Left hindlimb (tissue), 1 donor: ENCODE measurements around the gene TMEM92.
A peak's percentile ranks its signal among the peaks of the same experiment; 100 is the strongest.
"Not testable (repeated sequence)": the region's sequence is repeated elsewhere in the genome, so short reads cannot be mapped to it uniquely, and the experiment has no call there.

Experiments
- DNase-seq: peaks from one replicate; pipeline ENCODE4 v3.0.0-alpha.2; 2018

TMEM92 gene

DNA sequence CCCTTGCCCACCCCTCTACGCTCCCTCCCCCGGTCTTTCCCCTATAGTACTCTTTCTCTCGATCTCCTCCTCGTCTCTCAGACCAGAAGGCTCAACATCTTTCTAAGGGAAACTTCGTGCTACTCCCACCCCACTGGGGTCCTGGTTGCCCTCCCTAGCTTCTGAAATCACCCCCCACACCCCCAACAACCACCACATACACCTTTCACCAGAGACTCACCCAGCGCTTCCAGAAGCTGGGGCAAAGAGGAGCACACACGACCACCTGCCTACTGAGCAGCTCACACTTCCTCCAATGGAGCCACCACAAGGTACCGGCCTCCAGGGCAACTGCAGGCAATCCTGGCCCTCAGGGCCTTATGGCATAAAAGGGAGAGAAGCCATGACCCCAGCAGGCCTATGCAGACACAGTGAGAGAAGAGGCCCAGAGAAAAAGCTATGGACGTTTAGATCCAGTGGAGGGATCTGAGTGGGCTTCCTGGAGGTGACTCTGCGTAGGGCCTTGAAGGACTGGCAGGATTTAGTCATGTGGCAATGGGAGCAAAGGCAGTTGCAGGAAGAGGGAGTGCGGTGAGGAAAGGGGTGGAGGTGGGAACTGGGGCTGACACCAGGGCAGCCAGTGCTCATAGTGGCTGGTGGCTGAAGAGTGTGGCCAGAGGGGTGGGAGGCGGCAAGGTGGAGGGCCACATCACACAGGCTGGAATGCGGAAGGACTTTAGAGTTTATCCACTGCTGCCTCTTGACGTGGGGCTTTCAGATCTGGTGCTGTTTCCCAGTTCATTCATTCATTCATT, 12.1 kb upstream of the TMEM92 start:
- no peak for DNase-seq

DNA sequence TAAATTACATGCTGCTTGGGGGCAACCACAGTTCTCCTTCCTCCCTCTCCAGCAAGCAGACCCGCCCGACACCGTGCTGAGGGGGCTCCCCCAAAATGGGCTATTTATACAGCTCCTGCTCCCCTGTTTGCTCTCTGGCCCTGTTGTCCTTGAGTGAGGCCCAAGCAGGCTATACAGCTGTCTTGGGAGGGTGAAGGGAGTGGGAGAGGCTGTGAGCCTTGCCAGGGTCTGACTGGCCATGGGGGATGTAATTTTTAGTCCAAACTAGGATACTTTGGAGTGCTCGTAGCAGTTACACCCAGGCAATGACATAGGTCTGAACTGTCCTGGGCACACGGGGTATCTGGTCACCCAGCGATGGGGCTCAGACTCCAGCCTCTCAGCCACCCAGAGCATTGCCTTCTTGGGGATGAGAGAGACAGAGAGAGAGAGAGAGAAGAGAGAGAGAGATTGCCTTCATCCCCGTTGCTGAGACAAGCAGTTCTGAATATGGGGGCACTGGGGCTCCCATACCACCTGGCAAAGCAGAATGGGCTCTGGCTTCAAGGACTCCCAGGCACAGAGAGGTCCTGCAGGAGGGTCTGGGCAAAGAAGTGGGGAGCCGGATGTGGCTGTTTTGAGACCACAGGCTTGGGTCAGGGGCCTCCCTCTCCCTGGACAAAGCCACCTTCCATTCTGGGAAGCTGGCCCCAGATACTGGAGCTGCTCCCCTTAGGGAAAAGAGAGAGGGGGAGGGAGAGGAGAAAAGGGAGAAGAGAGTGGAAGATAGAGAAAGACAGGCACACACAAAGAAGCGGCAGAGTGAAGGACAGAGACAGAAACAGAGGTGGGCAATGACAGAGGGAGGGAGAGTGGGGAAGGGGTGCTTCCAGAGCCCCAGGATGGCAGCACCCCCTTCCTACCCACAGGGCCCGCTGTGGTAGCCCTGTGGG, 10.7 kb upstream of the TMEM92 start:
- no peak for DNase-seq

DNA sequence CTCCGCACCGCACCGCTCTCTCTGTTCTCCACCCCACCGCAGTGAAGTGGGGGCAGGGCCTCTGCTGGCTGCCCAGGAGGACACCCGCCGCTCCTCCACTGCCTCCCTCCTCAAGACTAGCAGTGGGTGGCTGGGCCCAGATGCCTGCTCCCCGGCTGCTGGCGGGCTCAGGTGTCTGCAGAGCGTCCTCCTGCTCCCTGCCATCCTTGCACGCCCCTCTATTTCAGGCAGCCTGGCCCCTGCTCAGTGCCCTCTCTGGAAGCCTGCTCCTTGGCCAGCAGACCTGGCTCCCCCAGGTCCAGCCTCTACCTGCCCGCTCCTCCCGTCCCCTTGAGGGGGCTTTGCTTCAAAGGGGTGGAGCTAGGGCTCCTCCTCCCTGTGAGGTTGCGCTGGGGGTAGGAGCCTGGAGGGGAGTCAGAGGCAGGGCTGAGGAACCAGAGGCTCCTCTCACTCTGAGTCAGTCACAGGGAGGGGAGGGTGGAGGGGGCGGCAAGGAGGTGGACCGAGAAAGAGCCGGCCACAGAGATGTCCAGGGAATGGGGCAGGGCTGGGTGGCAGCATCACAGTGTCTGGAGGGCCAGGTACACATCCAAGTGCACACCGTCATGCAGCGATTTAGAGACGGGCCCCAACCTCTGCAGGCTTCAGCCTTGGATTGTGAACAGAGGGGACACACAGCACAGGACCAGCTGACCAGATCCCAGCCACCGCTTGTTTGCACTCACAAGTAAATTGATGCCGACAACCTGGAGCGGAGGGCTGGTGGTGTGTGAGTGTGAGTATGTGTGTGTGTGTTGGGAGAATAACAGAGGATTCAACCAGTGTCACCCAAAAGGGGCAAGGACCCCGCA, 9.8 kb upstream of the TMEM92 start:
- no peak for DNase-seq

DNA sequence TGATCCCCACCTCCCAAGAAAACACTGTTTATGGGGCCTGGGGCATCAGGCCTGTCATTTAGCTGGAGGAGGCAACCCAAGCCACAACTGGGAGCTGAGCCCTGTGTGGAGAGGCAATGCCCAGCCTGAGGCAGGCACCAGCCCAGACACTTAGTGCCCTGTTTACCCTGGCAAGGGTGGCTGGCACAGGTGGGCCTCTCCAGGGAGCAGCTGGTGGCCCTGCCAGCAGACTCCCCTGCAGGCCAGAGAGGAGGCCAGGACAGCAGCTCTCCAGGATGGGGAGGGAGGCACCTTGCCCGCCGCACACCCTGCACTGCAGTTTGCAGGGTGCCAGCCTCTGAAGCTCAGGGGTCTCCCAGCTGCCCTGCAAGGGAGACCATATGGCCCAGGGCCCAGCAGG, 9.1 kb upstream of the TMEM92 start:
- no peak for DNase-seq

DNA sequence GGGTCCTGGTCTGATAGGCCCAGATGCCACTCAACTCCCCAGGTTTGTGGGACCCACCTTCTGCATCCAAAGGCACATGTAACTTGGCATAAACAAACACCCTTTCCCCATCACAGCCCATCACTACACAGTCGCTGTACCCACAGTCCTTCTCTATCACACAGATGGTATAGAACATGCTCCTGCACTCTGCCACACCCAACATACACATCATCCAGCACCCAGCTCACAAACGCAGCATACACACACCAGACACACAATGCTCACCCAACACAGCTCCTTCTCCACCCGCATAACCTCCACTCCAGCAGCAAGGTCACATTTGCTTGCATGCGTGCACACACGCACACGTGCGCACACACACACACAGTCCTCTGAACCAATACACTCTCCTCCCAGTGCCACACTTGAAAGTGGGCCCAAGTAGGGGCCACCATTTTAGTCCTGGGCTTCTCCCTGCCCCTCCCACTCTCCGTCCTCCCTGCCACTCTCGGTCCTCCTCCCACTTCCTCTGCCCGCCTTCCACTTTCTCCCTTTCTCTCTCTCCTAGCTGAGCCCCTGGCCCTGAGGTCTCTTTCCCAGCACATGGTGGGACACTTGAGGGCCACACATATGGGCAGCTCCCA, 8.5 kb upstream of the TMEM92 start:
- DNase-seq: peak; percentile 80

DNA sequence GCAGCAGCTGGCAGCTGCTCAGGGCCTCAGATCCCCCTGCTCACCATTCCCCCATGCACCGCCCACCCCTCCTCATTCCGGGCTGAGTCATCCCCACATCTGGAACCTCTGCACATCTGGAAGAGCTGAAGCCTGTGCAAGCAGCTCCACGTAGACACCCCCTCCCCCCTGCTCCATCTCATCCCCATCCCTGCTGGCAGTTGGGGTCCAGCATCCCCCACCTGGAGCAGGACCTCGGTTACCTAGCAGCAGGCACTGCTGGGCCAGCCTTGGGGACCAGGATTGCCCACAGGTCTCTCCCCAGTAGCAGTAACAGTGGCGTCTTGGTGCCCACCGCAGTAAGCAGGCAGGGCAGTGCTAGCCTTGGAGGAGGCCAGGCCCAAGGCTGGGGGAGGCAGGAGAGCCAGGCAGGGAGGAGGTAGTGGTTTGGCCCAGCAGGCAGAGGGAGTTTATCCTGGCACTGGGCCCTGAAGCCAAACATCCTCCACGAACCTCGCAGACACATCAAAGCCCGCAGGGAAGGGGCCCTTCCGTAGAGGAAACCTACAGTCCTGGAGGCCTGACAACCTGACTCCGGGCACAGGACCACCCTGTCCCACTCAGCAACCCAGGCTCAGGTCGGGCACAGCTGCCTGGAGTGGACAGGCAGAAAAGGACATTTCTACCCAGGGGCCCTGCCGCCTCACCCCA, 7.7 kb upstream of the TMEM92 start:
- DNase-seq: peak; percentile 94

DNA sequence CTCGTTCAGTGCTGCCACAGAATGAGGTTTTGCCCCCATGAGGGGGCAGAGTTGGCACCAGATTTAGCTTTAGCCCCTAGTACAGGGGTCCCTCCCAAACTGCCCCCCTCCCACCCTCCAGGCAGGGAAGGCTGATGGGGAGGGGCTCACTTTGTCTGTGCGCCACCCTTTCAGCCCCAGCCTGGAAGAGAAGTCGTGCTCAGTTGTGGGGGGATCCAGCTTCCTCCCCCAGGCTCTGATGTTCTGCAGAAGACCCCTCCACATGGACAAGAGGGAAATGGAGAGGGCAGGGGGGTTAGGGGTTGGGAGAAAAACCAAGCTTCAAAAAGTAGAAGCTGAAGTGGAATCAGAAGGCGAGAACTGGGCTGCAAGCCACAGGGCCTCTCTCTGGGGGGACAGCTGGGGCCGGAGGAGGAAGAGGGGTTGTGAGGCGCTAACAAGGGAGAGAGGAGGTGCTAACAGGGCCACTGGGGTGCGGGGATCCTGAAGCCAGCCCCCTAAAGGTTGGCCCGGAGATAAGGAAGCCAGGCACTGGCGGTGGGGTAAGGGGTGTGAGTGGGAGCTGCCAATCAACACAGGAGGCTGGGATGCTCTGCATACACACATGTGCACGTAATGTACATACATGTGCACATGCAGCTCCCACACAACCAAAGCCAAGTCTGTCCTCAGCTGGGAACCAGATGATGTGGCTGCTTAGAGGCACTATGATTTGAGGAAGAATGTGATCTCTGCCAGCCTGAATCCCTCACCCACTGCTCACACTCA, 7.0 kb upstream of the TMEM92 start:
- DNase-seq: peak; percentile 90

DNA sequence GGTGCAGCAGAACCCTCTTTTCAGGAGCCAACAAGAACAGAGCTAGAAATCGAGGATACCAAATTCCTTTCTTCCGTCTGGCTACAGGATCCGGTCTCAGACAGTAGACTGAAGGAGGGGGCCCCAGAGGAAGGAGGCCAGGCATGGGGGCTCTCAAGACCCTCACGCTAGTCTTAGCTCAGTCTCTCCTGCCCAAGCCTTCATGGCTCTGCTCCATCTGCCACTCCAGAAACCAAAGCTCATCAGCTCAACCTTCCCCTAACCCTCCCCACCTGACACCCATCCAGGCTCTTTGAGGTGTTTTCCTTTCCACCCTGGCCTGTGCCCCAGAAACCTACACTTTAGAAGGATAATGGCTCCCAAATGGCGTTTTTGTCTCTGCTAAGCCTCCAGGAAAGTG, 6.2 kb upstream of the TMEM92 start:
- peak; percentile 82 for DNase-seq

DNA sequence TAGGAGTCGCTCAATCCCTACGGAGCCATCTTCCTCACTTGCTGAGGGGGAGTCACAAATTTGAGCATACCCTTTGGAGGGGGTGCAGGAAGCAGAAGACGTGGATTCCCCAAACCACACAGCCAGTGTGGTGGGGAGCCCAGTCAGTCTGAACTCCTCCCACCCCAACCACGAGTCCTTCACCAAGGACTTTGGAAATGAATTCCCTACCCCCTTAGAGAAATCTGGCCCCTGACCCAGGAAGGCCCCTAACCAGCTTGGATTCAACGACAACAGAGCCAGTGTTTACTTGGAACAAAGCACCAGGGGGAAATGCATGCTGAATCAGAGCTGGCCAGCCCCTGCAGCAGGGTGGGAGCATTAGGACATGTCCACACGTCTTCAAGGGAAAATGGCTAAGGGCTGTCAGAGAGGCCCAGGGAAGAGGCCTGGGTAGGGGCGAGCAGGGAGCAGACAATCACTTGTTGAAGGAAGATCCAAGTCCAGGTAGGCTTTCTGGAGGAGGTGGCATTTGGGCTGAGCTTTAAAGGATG, 5.5 kb upstream of the TMEM92 start:
- peak; percentile 78 for DNase-seq

DNA sequence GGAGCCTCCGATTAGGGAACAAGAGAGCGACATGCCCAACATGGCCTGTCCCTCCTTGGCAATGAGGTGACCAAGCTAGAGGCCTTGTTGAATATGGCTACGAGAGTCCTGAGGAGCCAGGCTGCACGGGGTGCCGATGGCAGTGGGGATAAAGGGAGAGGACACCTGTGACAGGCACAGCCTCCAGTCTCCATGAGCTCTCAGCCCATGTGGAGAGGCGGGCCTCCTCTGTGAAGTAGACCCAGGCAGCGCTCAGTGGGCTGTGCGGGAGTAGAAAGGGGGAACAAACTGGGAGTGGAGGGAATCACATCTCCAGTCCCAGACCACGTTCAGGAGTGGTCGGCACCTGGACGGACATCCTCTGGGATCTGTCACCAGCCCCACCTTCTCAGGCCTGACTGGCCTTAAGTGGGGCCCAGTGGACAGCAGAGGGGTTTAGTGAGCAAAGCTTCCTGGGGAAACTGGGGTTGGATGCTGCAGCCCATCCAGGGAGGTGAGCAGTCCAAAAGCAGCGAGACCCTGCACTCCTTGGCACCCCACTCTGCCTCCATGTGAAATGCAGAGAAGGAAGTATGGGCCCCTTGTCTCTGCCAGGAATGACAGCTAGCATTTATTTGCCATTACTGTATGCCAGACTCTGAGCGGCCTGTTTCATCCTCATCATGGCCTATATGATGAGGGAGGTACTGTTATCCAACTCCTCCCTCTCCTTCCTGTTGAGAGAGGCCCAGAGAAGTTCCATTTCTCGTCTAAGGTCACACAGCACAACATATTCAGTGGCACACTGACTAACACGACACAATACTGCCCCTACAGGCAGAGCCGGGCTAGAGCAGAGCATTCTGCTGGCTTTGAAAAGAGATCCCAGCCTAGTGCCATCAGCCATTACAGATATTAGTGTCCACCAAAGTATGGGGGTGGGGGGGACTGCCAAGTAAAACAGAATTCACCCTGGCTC, 4.5 kb upstream of the TMEM92 start:
- peak; percentile 82 for DNase-seq

DNA sequence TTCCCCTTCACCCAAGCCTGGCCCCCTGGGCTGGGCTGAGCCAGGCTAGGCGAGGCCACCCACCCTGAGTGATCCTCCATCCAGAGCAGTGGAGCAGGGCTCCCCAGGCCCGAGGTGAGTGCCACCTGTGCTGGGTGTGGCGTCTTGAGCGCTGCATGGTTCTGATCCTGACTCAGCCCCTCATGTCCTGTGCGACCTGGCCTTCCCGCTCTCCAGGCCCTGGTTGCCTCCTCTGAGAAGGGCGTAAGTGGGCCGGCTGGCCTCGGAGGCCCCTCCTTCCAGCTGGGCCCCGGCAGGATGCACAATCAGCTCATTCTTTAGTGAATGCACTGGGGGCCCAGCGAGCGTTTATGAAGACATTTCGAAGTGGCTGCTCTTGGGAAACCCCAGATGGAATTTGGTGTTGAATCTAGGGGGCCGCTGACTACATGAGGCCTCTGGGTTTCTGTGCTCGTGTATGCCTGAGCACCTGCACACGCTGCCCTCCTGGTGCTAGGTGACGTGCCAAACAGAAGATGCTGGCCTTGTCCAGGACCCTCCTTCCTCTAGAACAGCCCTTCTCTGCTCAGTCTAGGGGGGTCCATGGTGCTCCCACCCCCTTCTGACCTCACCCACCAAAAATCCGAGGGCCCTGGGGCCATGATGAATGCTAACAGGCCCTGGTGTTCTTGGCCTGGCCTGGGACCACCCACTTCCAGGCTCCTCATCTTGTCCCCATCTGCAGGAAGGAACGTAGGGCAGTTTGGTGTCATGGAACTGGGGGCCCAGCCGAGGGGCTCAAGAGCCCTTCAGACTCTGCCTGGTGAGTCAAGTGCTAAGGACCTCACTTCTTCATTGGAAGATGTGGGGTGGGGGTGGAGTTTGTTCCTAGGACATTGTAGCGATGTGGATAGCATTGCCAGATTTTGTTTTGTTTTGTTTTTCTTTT, 3.6 kb upstream of the TMEM92 start:
- peak; percentile 81 for DNase-seq

DNA sequence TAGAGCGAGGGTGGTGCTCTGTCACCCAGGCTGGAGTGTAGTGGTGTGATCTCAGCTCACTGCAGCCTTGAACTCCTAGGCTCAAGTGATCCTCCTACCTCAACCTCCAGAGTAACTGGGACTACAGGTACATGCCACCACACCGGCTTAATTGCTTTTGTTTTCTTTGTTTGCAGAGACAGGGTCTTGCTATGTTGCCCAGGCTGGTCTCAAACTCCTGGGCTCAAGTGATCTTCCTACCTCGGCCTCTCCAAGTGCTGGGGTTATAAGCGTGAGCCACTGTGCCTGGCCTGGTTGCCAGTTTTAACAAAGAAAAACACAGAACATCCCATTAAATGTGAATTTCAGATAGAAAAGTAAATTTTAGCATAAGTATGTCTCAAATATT, 2.9 kb upstream of the TMEM92 start:
- not testable (repeated sequence) for DNase-seq

DNA sequence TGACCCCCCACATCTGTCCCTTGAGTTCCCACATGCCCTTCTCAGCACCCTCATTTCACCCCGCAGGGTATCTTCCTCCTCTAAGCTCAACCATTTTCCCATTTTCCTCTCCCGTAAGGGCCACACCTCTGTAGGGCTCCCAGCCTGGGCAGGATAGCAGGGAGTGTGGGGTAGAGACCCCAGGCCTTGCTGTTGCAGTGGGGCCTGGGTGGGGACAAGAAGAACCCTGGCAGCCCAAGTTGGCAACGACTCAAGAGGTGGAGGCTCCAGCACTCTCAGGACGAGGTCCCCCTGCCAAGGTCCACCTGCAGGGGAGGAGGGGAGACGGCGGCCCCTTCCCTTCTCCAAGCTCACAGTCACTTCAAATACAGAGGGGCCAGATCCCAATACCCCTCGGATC, 2.0 kb upstream of the TMEM92 start:
- no peak for DNase-seq

DNA sequence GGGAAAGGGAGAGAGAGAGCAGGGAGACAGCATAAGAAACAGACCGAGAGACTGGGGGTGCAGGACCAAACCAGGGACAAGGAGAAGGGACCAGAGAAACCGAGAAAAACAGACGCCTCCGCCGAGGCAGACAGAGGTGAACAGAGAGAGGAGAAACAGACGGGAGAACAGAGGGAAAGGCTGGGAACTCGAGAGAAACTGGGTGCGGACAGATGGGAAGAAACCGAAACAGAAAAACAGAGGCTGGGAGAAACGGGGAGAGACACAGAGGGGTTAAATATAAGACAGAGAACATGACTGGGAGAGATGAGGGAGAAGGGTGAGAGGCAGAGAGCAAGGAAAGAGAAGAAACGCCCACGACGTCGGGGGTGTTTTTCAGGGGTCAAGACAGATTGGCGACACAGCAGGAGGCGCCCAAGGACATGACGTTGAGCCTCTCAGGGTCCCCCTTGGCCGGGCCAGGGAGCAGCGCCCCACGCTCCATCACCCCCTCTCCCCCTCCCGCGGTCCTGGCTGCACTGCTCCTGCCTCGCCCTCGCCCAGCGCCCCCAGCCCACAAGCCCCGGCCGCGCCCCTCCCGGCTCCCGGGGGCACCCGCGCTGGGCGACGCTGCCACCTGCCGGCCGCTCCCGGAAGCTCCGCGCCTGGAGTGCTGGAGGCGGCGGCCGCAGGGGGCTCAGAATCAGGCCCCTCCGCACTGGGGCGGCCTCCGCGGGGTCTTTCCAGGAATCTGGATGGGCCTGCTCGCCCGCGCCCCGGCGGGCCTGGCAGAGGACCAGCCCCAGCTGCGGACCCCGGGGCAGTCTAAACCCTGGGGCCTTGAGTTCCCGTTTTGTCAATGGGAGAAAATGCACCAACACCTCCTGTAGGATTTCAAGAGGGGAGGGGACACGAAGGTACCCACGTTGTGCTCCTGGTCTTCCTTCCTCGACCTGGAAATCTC, 1.3 kb upstream of the TMEM92 start:
- peak; percentile 83 for DNase-seq

DNA sequence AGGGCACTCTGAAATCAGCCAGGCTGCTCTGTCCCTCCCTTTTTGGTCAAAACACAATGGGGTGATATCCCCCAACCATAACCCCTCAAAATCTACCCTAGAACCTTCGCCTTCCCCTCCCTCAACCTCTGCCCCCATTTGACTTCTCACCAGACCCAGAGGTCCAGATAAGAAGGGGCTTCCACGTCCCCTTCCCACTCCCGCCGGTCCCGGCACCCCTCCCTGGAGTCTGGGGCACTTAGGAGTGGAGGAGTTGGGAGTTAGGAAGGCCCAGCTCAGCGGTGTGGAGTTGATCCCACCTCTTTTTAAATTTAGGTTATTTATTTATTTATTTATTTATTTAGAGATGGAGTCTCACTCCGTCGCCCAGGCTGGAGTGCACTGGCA, 619 bp upstream of the TMEM92 start:
- DNase-seq: no peak

DNA sequence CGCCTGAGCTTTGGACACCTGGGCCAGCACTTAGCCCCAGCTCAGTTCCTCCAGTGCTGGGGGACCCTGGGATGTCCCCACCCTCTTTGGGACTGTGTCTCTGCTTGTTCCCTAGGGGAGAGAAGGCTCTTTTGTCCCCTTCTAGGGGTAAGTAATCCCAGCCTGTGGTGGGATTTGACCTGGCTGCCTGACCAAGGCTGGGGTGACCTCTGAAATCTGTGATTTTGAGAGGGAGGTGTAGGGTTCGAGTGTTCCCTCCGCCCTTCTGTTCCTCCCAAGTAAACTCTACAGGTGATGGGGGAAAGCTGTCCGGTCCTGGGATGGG, 593 bp downstream of the TMEM92 start:
- DNase-seq: no peak

DNA sequence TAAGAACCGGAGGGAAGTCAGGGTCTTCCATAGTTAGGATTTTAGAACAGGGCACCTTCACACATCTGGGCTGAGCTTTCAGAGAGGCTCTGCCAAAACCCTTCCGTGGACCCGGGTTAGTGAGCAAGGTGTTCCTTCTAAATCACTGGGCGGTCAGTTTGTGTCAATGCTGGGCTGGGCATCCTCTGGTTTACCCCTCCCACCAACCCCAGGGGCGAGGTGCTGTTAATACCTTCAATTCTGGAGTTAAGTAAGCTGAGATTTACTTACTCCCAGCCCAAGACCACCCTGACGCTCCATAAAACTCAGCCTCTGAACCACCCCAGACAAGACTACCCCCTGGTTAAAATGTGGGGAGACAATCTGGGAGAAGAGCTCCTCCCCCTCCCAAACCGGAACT, 1.0 kb downstream of the TMEM92 start:
- no peak for DNase-seq
